GM18526 (cell line): Measurements from ENCODE around the gene ACP2.

ENCODE experiments used
- POLR2A ChIP-seq: IDR thresholded peaks from 3 replicates; pipeline ENCODE4 v1.6.1; 2011; ENCODE audit not compliant: insufficient read length; ENCODE audit errors: extremely low read depth

ACP2 gene

GRCh38 chr11:47257517-47258316 lies 9.1 kb upstream of the ACP2 start, which contains the start of gene NR1H3:
TSS of gene NR1H3 (plus strand) at chr11:47257996. CDS start at chr11:47259217, 1,221 bp downstream.
- no peak for TF ChIP-seq POLR2A

DNA sequence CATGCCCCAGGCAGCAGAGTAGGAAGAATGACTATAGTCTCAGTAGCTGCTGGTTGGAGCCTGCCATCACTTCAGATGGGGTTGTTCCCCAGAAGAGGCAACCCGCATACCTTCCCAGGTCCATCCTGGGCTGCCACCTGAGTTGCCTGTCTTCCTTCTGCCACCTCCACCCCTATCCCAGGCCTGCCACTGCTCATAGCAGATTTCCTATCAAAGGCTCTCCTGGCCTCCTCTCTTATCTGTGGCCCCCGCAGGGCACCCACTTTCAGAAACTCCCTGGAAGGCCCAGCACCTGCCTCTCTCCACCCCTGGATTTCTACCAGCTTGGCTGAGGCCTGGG lies 8.5 kb upstream of the ACP2 start:
- TF ChIP-seq POLR2A: no peak

DNA sequence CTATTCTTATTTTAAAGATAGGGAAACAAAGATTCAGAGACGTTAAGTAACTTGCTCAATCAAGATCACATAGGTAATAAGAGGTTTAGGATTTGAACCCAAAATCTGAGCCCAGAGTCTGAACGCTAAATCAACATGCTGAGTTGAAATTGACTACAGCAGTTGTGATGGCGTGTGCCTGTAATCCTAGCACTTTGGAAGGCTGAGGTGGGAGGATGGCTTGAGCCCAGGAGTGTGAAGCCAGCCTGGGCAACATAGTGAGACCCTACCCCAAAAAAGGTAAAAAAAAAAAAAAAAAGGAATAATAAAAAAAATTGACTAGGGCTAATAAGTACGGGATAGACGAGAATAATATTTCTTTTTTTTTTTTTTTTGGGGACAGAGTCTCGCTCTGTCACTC lies 7.8 kb upstream of the ACP2 start:
- no peak for TF ChIP-seq POLR2A

DNA sequence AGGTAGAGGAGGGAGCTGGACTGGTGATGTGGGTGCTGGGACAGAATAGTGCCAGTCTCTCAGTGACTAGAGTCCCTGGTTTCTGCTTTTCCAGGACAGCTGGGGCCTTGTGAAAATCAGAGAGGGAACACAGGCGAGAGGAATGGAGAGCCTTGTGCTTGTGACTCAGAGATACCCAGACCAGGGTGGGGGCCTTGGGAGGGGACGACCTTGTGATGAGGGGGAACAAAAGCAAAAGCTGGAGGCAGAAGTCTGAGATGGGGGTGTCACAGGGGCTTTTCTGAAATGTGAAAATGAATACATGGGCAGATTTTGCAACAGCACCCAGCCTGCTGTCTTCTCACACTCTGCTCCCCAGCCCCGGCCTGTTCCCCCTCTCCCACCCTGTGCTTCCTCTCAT lies 5.8 kb upstream of the ACP2 start:
- TF ChIP-seq POLR2A: no peak

DNA sequence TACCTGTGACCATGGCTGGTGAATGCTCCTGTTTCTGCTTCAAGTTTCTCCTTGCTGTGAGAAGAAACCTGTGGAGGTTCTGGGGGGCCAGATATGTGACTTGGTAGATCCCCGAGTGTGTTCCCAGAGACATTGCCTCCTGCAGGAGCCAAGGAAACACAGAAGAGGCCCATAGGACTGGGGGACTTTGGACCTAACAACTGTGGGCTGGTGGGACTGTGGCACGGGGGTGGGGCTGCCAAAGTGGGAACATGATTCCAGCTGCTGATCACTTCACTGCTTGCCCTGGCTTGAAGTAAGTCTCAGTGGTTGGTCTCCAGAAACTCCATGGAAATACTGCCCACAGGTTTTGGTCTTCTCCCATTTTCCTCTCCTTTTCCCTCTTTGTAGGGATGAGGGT lies 5.0 kb upstream of the ACP2 start:
- TF ChIP-seq POLR2A: no peak

- TF ChIP-seq POLR2A: no peak
Measured at GRCh38 chr11:47251751-47252150, 3.1 kb upstream of the ACP2 start.

DNA sequence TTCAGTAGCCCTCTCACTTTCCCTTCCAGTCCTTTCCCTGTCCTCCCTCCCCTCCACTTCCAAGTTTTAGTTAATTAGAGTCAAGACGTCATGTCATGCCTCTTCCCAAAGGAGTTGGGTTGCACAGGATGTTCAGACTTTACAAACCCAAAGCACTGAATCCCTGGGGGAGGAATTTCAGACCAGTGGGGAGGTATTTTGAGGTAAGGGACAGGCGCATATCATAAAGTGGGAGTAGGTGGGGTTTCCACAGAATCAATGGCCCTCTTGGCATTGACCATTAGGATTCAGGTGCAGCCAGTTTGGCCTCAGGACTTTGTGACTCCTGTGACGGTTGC lies 733 bp upstream of the ACP2 start:
- TF ChIP-seq POLR2A: no peak

GRCh38 chr11:47248304-47248663 lies 330 bp downstream of the ACP2 start:
- TF ChIP-seq POLR2A: no peak

GRCh38 chr11:47247502-47247901 lies 1.1 kb downstream of the ACP2 start:
- TF ChIP-seq POLR2A: no peak

DNA sequence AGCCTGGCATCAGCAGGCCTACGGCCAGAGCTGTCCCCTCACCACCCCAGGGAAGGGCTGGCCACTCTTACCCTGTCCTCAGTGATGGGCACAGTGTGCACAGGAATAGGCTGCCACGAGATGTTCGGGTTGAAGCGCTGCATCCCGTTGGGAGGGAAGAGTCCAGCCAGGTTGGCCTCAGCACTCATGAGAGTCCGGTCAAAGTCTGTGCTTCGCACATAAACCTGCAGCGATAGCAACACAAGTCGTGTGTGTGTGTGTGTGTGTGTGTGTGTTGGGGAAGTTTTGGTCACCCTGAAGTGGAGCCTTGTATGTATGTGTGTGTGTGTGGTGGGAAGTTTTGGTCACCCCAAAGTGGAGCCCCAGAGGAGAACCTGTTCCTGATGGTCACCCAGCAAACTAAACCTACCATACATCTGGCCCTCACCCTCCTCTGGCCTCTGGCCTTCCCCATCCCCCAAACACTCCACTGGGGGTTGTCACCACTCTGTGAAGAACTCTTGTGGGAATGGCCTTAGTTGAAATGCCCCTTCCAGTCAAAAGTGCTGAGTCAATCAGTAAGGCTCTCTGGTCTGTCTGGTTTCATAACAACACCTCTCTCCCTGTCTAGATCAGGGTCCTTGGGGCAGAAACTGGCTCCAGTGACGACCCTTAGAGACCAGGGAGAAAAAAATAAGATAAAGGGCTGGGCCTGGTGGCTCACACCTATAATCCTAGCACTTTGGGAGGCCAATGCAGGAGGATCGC lies 2.8 kb downstream of the ACP2 start:
- TF ChIP-seq POLR2A: no peak

DNA sequence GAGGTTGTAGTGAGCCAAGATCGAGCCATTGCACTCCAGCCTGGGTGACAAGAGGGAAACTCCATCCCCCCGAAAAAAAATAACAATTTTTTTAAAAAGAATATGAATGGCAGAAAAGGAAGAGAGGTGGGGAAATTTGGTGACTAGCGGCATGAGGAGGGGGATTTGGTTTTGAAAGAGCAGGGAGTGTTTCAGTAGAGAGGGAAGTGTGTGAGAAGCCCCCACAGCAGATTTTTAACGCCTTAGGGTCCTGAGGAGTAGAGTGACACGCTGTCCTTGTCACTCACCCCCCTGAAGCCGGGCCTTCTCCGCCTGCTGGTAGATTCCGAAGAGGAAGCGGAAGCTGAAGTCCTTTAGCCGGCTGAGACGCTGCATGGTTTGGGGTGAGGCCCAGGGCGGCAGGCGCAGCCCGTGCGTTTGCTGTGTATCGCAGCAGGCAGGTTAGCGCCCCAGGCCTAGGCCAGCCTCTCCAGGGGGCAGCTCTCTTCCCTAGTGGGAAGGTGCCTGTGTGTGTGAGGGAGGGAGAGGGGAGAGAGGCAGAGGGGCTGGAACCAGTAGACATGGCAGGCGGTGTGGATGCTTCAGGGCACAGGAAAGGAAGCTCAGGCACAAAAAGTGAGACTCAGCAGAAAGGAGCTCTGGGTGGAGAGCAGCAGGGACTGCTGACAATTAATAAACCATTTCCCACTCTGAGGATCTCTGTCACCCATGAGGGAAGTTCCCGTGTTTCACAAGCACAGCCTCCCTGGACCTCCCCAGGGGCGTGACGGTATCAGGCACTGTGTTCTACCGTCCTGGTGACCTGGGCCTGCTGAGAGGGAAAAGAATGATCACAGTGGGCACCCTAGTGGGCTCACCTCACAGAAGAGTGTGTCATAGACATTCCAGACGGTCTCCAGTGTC lies 3.9 kb downstream of the ACP2 start:
- TF ChIP-seq POLR2A: no peak

GRCh38 chr11:47243454-47243853 lies 5.2 kb downstream of the ACP2 start:
- TF ChIP-seq POLR2A: no peak

DNA sequence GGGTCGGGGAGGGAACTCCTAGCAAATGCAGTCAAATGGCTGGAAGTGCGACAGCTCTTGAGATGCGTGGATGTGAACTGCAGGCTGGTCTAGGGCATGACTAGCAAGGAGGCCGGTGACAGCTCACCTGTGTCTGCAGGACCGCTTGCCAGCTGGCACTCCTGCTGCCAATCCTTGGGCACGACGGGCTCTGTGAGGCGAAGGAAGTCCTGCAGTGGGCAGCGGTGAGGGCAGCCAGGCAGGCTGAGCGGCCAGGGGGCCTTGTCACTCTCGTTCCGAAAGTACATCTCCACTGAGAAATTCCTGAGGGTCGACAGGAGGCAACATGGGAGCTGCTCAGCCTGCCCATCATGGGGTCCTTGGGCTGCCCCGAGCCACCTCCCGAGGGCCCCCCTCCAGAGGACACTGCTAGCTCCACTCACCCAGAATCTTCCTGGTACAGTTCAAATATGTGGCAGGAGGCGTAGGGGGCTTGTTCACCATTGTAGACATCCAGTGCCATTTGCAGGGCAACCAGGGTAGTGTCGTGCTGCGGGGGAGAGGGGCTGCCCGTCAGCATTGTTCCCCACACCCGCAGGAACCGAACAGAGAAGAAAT lies 5.9 kb downstream of the ACP2 start:
- TF ChIP-seq POLR2A: no peak

DNA sequence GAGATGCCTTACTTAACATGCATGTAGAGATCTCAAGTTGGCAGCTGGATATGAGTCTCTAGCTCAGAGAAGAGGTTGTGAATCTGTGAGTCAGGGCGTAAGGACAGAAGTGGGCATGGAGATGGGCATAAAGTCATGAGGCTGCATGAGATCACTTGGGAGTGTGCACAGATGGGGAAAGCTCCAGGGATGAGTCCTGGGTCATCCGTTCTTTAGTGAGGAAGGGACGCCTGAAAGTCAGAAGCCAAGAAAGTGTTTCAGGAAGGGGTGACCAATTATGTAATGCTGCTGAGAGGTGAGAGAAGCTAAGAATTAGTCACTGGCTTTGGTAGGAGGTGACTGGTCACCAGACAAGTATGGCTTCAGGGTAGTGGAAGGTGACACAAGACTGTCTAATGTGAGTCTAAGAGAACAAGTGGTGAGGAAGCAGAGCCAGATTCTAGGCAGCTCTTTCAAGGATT lies 6.7 kb downstream of the ACP2 start:
- TF ChIP-seq POLR2A: no peak

- TF ChIP-seq POLR2A: no peak
Measured at GRCh38 chr11:47239852-47240251, 8.8 kb downstream of the ACP2 start.
